Right kidney (tissue), 9 donors: ENCODE results near the gene AGAP6.
"Not testable (repeated sequence)": the region's sequence is repeated elsewhere in the genome, so short reads cannot be mapped to it uniquely, and the experiment has no call there.

Source experiments
- DNase-seq: peaks from one replicate; pipeline ENCODE4 v3.0.0-alpha.2; 2016
- long read RNA-seq, 8 donors: transcript quantifications; one replicate each; lab custom pipeline, GENCODE V29; 2026

Gene AGAP6
- long read RNA-seq, donor 1, partial matches to known transcripts = 15 of 16 reads
- long read RNA-seq, donor 1, other reads (novel, unspliced or antisense) = 0 of 16 reads
- long read RNA-seq, donor 2, partial matches to known transcripts = 0 of 1 reads
- long read RNA-seq, donor 2, other reads (novel, unspliced or antisense) = 0 of 1 reads
- long read RNA-seq, donor 3, partial matches to known transcripts = 0 of 2 reads
- long read RNA-seq, donor 3, other reads (novel, unspliced or antisense) = 0 of 2 reads
- long read RNA-seq, donor 4 = 0 reads
- long read RNA-seq, donor 5, partial matches to known transcripts = 0 of 2 reads
- long read RNA-seq, donor 5, other reads (novel, unspliced or antisense) = 0 of 2 reads
- long read RNA-seq, donor 6, partial matches to known transcripts = 0 of 1 reads
- long read RNA-seq, donor 6, other reads (novel, unspliced or antisense) = 0 of 1 reads
- long read RNA-seq, donor 7, partial matches to known transcripts = 0 of 1 reads
- long read RNA-seq, donor 7, other reads (novel, unspliced or antisense) = 0 of 1 reads
- long read RNA-seq, donor 8, partial matches to known transcripts = 9 of 11 reads
- long read RNA-seq, donor 8, other reads (novel, unspliced or antisense) = 0 of 11 reads

DNA sequence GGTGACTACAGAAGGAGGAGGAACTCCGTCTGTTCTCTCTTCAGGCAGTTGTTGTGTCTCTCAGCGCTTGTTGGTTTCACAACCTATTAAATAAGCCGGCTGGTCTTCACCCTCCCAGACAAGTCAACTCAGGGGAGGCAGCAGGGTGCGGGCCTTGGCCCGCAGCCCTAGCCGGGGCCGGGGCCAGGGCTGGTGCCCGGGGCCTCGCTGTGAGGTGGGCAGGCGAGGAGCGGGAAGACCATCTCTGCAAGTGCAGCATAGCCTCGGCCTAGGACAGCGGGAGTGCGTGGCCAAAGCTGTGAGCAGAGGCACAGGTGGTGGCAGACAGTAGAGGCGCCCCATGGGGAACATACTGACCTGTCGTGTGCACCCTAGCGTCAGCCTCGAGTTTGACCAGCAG is at the start of gene AGAP6:
AGAP6 (plus strand) TSS at position 31 of the 400 bp plus-strand sequence; CDS start at position 341, 310 bp downstream.
- not testable (repeated sequence) for DNase-seq

- DNase-seq = peak; percentile 82
Observed at GRCh38 chr10:49941447-49942338, 46.5 kb upstream of the AGAP6 start, which contains the start of the genes PARG and TIMM23B. Gene PARG, minus strand, starts transcription at chr10:49942027. Its CDS starts 302 bp downstream, at chr10:49941725. Gene TIMM23B, plus strand, starts transcription at chr10:49942053. Its CDS starts 142 bp downstream, at chr10:49942195.

DNA sequence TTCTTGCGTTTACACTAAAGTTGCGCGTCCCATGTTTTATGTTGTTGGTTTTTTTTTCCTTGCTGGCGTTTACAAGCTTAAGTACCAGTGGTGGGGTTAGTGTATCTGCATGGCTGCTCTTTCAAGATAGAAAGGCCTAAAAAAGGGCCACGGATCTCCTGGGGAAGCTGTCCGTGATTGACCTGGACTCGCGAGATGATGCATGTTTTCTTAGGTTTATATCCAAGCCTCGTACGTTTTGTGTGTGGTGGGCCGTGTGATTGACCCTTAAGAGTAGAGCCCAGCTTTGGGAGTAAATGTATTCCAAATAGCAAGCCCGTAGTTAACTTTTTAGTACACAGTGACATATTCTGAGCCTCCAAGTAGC is 45.9 kb upstream of the AGAP6 start:
- peak; percentile 1 for DNase-seq

GRCh38 chr10:49943607-49944006 is 44.6 kb upstream of the AGAP6 start:
- not testable (repeated sequence) for DNase-seq

DNA sequence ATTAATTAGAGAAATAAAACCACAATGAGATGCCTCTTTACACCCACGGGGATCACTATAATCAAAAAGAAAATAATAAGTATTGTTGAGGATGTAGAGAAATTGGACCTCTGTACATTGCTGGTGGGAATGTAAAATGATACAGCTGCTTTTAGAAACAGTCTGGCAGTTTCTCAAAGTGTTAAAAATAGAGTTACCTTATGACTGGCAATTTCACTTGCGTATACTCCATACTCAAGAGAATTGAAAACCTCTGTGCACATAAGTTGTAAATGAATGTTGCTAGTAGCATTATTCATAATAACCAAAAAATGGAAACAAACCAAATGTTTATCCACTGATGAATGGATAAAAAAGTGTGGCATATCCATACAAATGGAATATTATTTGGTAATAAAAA is 40.1 kb upstream of the AGAP6 start:
- DNase-seq = not testable (repeated sequence)

GRCh38 chr10:49948737-49949136 is 39.5 kb upstream of the AGAP6 start:
- DNase-seq = not testable (repeated sequence)

- not testable (repeated sequence) for DNase-seq
Observed at GRCh38 chr10:49952006-49952405, 36.2 kb upstream of the AGAP6 start.

GRCh38 chr10:49953122-49953521 is 35.1 kb upstream of the AGAP6 start:
- DNase-seq = not testable (repeated sequence)

GRCh38 chr10:49970331-49970857 is 17.8 kb upstream of the AGAP6 start:
- DNase-seq = not testable (repeated sequence)

- DNase-seq = not testable (repeated sequence)
Observed at GRCh38 chr10:49971466-49971865, 16.7 kb upstream of the AGAP6 start.

- not testable (repeated sequence) for DNase-seq
Observed at GRCh38 chr10:49972094-49972493, 16.1 kb upstream of the AGAP6 start.

- not testable (repeated sequence) for DNase-seq
Observed at GRCh38 chr10:49977756-49978155, 10.4 kb upstream of the AGAP6 start.

DNA sequence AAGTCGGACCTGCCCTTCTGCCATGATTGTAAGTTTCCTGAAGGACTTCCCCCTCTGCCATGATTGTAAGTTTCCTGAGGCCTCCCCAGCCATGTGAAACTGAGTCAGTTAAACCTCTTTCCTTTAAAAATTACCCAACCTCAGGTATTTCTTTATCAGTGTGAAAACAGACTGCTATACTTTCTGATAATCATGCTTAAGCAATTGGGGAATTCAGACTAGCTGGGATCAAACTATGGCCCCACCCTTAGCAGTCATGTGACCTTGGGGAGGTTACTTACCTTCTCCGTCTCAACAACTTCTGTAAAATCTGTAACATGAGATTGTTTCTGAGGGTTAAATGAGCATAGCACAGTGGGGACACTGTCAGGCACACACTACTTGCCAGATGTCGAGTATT is 999 bp upstream of the AGAP6 start:
- DNase-seq = not testable (repeated sequence)

GRCh38 chr10:49995321-49995720 is 7.1 kb downstream of the AGAP6 start:
- DNase-seq = not testable (repeated sequence)

DNA sequence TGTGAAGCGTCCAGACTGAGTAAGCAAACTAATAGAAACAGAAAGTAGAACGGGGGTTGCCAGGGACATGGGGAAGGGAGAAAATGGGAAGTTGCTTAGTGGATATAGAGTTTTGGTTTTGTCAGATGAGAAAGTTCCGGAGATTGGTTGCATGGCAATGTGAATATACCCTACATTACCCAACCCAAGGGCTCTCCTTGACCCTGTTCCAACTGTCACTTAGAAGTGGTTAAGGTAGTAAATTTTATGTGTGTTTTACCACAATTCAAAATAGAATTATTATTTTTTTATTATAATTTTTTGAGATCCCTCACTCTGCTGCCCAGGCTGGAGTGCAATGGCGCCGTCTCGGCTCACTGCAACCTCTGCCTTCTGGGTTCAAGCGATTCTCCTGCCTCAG is 25.8 kb downstream of the AGAP6 start:
- not testable (repeated sequence) for DNase-seq

DNA sequence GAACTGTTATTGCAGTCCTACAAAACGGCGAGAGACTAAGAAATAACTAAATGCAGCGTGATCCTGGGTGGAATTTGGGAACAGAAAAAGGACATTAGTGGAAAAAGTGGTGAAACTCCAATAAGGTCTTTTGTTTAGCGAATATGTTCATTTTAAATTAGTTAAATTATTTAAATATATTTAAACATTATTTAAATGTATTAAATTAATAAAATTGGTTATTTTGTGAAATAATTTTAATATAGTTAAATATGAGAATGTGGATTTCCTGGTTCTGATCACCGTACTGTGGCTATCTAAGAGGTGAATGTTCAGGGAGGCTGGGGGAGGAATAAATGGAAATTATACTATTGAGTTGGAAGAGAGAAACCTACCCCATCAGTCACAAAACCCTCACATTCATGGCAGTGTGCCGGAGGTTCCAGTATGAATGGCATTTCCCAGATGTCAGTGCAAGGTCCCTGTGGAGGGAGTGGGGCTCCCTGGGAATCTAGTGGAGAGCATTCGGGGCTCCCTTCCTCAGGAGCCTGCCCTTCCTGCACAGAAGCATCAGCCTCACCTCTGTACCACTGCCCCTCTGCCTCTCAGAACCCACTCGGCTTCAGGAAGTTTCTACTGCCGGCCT is 27.5 kb downstream of the AGAP6 start:
- not testable (repeated sequence) for DNase-seq

DNA sequence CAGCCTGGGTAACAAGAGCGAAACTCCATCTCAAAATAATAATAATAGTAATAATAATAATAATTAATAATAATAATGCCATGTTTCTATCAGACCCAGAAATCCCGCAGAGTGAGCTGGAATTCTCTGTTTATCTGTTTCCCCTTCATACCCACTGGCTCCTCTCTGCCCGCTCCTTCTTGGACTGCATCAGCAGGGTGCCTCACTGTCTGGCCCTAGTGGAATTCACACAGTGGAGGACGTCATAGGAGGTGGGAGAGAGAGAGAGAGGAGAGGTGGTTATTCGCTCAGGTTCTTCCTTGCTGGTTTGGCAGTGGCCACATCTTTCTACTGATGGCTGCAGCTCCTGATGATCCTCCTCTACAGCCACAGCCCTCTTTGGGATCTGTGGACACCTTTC is 28.7 kb downstream of the AGAP6 start:
- DNase-seq = not testable (repeated sequence)

GRCh38 chr10:50017646-50018045 is 29.4 kb downstream of the AGAP6 start:
- not testable (repeated sequence) for DNase-seq

DNA sequence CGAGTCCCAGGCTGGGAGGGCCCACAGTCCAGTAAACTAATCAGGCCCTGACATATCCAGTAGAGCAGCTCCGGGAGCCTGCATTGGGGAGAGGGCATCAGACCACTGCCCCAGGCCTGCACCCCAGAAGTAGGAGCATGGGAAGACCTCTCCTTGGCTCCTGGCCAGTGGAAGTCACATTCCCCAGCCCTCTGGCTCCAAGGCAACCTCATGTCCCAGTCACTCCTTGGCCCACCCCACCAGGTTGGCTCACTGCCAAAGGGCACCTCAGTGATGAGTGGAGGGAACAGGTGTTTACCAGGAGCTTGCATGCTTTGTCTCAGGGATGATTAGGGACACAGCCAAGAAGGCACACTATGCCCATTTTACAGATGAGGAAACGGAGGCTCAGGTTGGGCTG is 31.1 kb downstream of the AGAP6 start:
- not testable (repeated sequence) for DNase-seq

GRCh38 chr10:50020451-50021024 is 32.3 kb downstream of the AGAP6 start:
- not testable (repeated sequence) for DNase-seq

GRCh38 chr10:50021646-50022045 is 33.4 kb downstream of the AGAP6 start:
- DNase-seq = no peak
